GM19351 (cell line): Measurements from ENCODE around the gene PLCG2.

ENCODE experiments used
- ATAC-seq: cut with Tn5 transposase; IDR thresholded peaks from one replicate; pipeline ENCODE4 v1.9.1; 2021; ENCODE audit warnings: mild to moderate bottlenecking, moderate library complexity; ENCODE audit not compliant: unreplicated experiment

PLCG2 gene

DNA sequence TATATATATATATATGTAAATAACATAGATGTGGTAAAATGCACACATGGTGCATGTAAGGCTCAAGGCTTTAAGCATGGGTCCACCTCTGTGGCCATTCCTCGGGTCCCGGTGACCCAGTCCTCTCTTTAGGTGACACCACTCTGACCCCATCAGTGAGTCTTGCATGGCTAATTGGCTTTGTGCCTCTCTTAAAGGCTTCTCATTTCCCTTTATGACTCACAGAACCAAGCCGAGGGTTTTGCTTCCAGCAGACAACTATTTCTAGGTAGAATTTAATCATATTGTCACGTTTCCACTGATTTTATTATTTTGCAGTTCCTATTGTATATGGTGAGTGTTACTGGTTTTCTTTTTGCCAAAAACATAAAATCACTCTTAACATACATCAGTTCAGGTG lies 59.7 kb downstream of the PLCG2 start:
- peak; percentile 49 for ATAC-seq

GRCh38 chr16:81841722-81842121 lies 62.6 kb downstream of the PLCG2 start:
- ATAC-seq: peak; percentile 44

DNA sequence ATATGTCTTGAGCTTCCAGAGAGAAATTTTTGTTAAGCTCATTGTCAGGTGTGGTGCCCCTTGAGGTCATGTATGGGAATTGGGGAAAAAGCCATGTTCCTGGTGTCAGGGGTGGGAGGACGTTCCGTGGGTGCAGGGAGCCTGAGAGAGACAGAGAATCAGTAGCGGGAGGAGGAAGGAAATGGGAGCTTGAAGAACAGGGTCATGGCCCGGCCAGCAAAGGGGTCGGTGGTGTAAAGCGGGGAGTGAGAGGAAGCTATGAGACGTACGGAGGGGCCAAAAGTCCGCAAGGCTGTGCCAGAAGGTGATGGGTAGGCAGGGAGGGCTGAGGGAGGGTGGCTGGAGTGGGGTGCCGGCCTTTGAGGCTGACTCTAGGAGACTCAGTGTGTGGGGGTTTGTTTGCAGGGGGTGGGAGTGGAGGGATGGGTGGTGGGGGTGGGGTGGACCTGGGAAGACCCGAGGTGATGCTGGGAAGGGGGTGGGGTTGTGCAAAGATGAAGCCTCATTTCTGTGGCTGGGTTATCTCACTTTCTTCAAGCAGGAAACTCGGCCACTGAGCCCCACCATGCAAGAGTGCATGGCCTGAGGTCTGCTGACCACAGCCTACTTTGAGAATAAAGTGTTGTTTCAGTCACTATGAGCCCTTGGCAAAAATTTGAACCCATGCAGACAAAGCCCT lies 63.6 kb downstream of the PLCG2 start:
- no peak for ATAC-seq

DNA sequence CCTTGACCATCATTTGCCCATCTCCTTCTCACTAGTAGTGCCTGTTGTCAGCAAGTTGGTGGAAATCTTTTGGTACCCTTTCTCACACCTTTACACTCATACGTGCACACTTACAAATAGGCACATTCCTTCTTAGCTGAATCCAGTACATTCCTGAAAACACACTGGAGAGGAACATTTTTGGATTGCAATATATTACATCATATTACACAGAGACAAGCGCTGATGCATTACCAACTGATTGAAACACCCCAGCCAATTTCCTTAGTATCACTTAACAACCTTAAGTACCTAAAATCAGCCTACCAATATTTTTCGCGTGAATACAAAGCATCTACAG lies 64.1 kb downstream of the PLCG2 start:
- no peak for ATAC-seq

- ATAC-seq: no peak
Observed at GRCh38 chr16:81843683-81844082, 64.6 kb downstream of the PLCG2 start.

DNA sequence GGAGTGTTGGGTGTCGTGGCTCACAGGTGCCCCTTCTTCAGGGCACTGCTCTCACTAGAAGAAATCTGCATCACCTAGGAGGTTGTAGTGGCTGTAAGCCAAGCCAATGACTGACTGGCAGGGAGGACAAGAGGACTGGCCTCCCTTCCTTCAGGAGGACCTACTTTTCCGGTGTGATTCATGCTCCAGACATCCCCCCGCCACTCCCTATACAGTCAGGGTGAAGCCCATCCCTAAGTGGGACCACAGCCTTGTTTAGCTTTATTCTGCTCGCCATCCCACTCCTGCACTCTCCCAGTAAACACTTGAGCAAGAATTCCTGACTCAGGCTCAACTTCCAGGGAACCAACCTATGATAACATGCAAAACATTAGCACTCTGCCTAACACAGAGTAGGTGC lies 67.0 kb downstream of the PLCG2 start:
- ATAC-seq: no peak

- ATAC-seq: no peak
Observed at GRCh38 chr16:81848306-81848853, 69.3 kb downstream of the PLCG2 start.

- ATAC-seq: no peak
Observed at GRCh38 chr16:81850197-81850944, 71.3 kb downstream of the PLCG2 start.

DNA sequence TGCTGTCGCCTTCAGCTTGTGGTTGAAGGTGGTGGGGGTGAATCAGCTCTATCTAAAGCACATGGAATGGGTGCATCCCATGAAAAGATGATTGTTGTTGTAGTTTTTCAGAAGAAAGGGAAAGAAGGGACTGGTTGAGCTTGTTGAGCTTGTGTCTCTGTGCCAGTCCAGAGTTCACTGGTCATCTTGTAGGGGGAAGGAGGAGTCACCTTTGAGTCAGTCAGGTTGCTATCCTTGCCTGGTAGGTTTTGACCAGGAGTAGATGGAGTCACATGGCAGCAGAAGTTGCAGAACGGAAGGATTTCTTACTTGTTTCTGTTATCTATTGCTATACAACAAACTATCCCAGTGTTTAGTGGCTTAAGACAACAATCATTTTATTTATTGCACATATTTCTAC lies 73.3 kb downstream of the PLCG2 start:
- no peak for ATAC-seq

- no peak for ATAC-seq
Observed at GRCh38 chr16:81855552-81856153, 76.6 kb downstream of the PLCG2 start.

GRCh38 chr16:81860287-81861266 lies 81.5 kb downstream of the PLCG2 start:
- no peak for ATAC-seq

GRCh38 chr16:81861503-81861902 lies 82.4 kb downstream of the PLCG2 start:
- no peak for ATAC-seq

DNA sequence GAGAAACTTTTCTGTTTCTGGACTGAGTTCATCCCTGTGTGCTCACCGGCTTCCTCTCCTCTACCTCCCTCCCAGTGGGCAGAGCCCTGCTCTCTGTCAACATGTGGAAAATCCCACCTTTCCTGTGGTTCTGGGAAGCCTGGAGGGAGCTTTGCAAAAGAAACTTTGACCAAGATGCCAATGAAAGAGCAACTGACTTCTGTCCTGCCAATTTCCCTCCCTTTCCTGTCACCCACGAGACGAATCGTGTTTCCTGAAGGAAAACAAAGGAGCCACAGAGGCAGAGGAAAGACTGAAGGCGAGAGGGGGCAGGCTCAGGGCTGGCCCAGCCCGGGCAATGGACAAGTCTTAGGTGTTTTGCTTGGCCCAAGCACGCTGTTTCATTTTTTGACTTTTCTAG lies 82.8 kb downstream of the PLCG2 start:
- no peak for ATAC-seq

DNA sequence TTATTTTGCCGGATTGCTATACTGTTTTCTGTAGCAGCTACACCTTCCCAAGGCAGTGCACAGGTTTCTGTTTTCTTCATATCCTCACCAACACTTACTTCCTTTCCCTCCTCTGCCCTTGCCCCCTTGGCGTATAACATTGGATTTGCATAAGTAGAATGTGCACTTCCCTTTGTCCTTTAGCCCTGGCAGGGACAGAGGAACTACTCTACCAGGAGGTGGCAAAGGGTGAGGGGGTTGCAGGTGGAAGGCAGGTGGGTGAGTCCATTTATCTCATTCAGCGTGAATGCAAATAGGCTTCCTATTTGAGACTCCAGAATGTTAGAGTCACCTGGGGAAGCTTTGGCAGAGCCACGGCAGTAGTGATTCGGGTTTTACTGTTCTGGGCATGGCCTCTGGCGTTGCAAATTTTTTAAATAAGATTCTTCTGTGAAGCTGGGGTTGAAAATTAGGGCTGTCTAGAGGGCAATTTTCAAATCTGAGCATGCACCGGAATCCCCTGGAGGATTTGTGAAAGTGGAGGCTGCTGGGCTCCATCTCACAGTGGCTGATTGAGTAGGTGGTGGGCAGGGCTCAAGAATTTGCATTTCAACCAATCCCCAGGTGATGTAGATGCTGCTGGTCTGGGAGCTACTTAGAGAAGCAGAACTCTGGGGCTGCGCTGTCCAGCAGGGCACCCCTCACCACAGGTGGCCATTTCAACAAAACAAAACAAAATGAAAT lies 84.7 kb downstream of the PLCG2 start:
- ATAC-seq: peak; percentile 84

DNA sequence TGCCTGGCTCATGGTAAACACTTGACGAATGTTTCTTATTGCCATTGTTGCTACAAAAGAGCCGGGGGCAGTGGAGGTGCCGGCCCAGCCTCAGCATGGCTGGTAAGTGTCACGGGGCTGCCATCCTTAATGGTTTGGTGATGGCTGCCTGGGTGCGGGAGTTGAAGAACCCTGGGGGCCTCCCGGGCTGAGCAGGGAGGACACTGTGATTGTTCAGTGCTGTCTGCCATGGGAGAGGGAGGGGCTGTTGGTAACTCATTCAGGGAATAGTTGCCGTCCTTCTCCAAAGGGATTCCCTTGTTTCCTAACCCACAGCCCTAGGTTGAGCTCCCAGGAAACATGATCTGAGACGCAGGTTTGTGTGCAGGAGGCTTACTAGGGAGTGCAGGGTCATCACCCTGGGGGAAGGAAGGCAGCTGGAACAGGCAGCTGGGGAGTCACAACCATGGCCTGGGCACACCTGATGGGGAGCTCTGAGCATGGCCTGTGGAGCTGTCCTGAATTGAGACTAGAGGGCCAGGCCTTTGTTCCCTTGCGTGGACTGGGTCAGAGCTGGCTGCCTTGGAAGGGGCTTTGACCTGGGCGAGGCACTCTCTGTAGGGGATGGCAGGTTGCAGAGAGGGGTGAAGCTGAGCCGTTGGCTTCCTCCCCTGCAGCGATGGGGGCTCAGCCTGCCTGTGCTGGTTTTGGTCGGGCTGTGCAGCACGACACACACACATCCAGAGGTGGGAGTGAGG lies 85.7 kb downstream of the PLCG2 start:
- no peak for ATAC-seq

- ATAC-seq: no peak
Observed at GRCh38 chr16:81866820-81867440, 87.8 kb downstream of the PLCG2 start.

DNA sequence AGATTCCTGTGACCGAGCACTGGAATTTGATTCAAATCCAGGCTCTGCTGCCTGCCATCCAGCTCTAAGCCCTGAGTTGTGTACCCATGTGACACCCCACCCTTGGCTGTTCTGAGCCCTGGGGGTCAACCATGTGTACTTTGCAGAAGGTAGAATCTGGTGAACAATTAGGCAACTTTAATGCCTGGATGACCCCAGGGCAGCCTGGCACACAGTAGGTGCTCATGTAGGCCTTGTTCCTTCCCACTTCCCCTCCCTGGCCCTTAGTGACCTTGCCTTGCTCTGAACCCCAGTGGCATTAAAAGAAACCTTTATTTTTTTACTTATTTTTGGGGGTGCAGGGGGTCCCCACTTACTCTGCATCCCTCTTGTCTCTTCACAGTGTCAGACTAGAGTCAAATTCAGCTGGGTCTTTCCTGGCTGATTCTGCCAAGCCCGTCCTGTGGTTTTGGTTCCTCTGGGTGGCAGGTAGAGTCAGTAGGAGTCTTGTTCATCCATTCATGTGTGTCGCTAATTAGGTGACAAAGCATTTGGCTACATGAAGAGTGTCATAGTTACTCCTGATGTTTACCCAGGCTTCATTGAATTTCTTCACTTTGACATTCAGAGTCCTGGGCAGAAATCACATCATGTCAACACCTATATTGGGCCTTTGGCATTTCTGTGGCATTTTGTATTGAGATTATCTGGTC lies 89.1 kb downstream of the PLCG2 start:
- ATAC-seq: no peak

GRCh38 chr16:81869326-81869725 lies 90.2 kb downstream of the PLCG2 start:
- ATAC-seq: no peak
